ENCODE measurements around the gene TEDC2. TPM values are rescaled to one million over a fixed set of nuclear protein-coding genes. Genes with fewer than 3 reads are reported as not detected.

Gene TEDC2
- total RNA-seq, 4 donors from 2014 or later: 0.83 to 0.96 TPM; not detected in 2

- peaks cover 0 to 6% of the 10 kb centered on the region in 2 donors for H3K36me3 ChIP-seq
- intact Hi-C loops (cut with DNase I): no loop called here
Observed at GRCh38 chr16:2447920-2448583, 11.9 kb upstream of the TEDC2 start.

GRCh38 chr16:2449118-2449517 lies 10.8 kb upstream of the TEDC2 start:
- TF ChIP-seq POLR2A (IDR thresholded peaks at IDR 0.05): no peak
- TF ChIP-seq, protein P1, sequence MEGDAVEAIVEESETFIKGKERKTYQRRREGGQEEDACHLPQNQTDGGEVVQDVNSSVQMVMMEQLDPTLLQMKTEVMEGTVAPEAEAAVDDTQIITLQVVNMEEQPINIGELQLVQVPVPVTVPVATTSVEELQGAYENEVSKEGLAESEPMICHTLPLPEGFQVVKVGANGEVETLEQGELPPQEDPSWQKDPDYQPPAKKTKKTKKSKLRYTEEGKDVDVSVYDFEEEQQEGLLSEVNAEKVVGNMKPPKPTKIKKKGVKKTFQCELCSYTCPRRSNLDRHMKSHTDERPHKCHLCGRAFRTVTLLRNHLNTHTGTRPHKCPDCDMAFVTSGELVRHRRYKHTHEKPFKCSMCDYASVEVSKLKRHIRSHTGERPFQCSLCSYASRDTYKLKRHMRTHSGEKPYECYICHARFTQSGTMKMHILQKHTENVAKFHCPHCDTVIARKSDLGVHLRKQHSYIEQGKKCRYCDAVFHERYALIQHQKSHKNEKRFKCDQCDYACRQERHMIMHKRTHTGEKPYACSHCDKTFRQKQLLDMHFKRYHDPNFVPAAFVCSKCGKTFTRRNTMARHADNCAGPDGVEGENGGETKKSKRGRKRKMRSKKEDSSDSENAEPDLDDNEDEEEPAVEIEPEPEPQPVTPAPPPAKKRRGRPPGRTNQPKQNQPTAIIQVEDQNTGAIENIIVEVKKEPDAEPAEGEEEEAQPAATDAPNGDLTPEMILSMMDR (IDR thresholded peaks at IDR 0.05): no peak
- H3K4me3 ChIP-seq (replicated peaks in 1 of 3): no peak overlapping the region
- no peak for DNase-seq
- intact Hi-C loops (cut with DNase I): no loop called here
- H3K9me3 ChIP-seq: no peaks in the 10 kb centered on the region
- 98 to 99% methylated on average over 15 to 18 of the region's 25 CpGs for WGBS, 2 donors
- H3K4me1 ChIP-seq: no peaks in the 10 kb centered on the region
- H3K27me3 ChIP-seq: no peaks in the 10 kb centered on the region
- H3K27ac ChIP-seq: no peak overlapping the region
- H3K36me3 ChIP-seq: peaks cover 0 to 6% of the 10 kb centered on the region in 2 donors

More at GRCh38 chr16:2447920-2448583, 11.9 kb upstream of the TEDC2 start:
- TF ChIP-seq, protein P1 (IDR thresholded peaks at IDR 0.05): no peak
- TF ChIP-seq POLR2A (IDR thresholded peaks at IDR 0.05): no peak
- no peaks in the 10 kb centered on the region for H3K27me3 ChIP-seq
- no peak overlapping the region for H3K4me3 ChIP-seq (replicated peaks in 1 of 3)
- no peak overlapping the region for H3K27ac ChIP-seq
- no peak for DNase-seq
- no peaks in the 10 kb centered on the region for H3K9me3 ChIP-seq
- WGBS, 2 donors: 95% methylated on average over 11 of the region's 11 CpGs
- H3K4me1 ChIP-seq: no peaks in the 10 kb centered on the region

DNA sequence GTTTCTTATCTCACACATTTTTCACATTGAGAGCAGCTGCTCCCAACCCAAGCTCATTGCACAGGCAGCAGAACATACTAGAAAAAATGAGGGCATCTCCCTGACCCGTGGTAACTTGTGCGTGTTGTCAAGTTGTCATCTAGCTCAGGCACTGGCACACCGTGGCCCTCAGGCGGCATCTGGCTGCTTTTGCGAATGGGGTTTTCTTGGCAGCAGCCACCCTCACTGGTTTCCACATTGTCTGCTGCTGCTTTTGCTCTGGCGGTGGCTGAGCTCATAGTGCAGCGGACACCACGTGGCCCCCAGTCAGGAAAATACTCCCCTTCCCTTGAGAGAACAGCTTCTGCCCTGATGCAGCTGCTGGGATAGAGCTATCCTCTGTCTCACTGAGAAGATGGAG lies 9.4 kb upstream of the TEDC2 start:
- Histone ChIP-seq H3K4me3 (replicated peaks in 1 of 3) (no peak overlapping the region), H3K9me3 (no peaks in the 10 kb centered on the region), H3K4me1 (no peaks in the 10 kb centered on the region), H3K27me3 (no peaks in the 10 kb centered on the region), H3K36me3 (peaks cover 0 to 2% of the 10 kb centered on the region in 2 donors), H3K27ac (no peak overlapping the region)
- 95% methylated on average over 7 to 8 of the region's 8 CpGs for WGBS, 2 donors
- TF ChIP-seq, protein P1 (IDR thresholded peaks at IDR 0.05): no peak
- no peak for TF ChIP-seq POLR2A (IDR thresholded peaks at IDR 0.05)
- intact Hi-C loops (cut with DNase I): no loop called here
- DNase-seq: no peak

DNA sequence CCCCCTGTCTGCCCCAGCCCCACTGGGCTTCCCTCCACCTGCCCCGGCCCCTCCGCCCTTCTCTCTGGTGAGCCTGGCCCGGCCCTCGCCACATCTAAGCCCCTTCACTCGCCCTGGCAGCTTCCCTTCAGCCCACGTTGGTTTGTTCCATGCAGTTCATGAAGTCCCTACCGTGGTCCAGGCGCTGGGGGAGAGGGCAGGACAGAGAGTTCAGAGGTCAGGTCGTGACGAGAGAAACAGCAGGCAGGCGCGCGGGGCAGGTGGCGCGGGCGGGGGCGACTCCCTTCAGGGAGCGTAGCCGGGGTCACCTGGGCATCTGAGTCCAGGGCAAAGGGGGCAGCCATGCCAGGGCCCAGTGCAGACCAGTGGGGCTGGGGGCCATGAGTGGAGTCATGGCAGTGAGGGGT lies 8.9 kb upstream of the TEDC2 start:
- Histone ChIP-seq H3K4me1 (no peaks in the 10 kb centered on the region), H3K4me3 (replicated peaks in 1 of 3) (no peak overlapping the region), H3K27me3 (no peaks in the 10 kb centered on the region), H3K27ac (no peak overlapping the region), H3K9me3 (no peaks in the 10 kb centered on the region), H3K36me3 (peaks cover 0 to 2% of the 10 kb centered on the region in 2 donors)
- TF ChIP-seq, protein P1 (IDR thresholded peaks at IDR 0.05): no peak
- no peak for TF ChIP-seq POLR2A (IDR thresholded peaks at IDR 0.05)
- intact Hi-C loops (cut with DNase I): no loop called here
- DNase-seq: no peak
- WGBS, 2 donors: 94 to 97% methylated on average over 19 of the region's 19 CpGs

GRCh38 chr16:2451851-2452320 lies 8.0 kb upstream of the TEDC2 start:
- no peak overlapping the region for H3K4me3 ChIP-seq (replicated peaks in 1 of 3)
- no peaks in the 10 kb centered on the region for H3K36me3 ChIP-seq
- no peak overlapping the region for H3K27ac ChIP-seq
- 92 to 94% methylated on average over 17 to 18 of the region's 18 CpGs for WGBS, 2 donors
- no peaks in the 10 kb centered on the region for H3K27me3 ChIP-seq
- no peaks in the 10 kb centered on the region for H3K9me3 ChIP-seq
- TF ChIP-seq, protein P1 (IDR thresholded peaks at IDR 0.05): no peak
- no peak for TF ChIP-seq POLR2A (IDR thresholded peaks at IDR 0.05)
- no peaks in the 10 kb centered on the region for H3K4me1 ChIP-seq
- intact Hi-C loops (cut with DNase I): no loop called here
- DNase-seq: no peak
